ENCODE data around the gene SLC35G3.

- TF ChIP-seq CTCF (conservative IDR thresholded peaks at IDR 0.05; ENCODE audit: low read depth in 2 of 2) (no peak), EZH2phosphoT487 (IDR thresholded peaks at IDR 0.05; ENCODE audit: unreplicated experiment) (no peak), REST (IDR thresholded peaks at IDR 0.05; ENCODE audit: unreplicated experiment) (no peak), CREB1 (CRISPR knock-in tag; IDR thresholded peaks at IDR 0.05; ENCODE audit: low read depth) (no peak), POLR2AphosphoS5 (IDR thresholded peaks at IDR 0.05; ENCODE audit: low read depth) (no peak), NANOG (IDR thresholded peaks at IDR 0.05; ENCODE audit: borderline replicate concordance) (no peak), EZH2 (IDR thresholded peaks at IDR 0.05; ENCODE audit: low read depth, unreplicated experiment) (no peak), ZNF331 (CRISPR knock-in tag; IDR thresholded peaks at IDR 0.05; ENCODE audit: low read depth) (no peak), ETS1 (IDR thresholded peaks at IDR 0.05) (no peak), JUNB (IDR thresholded peaks at IDR 0.05; ENCODE audit: unreplicated experiment) (no peak), ZNF114 (CRISPR knock-in tag; IDR thresholded peaks at IDR 0.05) (no peak), ZNF462 (CRISPR knock-in tag; IDR thresholded peaks at IDR 0.05) (no peak)
Measured at GRCh38 chr17:35243561-35244340, 49.6 kb upstream of the SLC35G3 start.
